SW 1271 (cell line): ENCODE results near the gene XRN1.
"Not testable (repeated sequence)": the region's sequence is repeated elsewhere in the genome, so short reads cannot be mapped to it uniquely, and the experiment has no call there.

Experiments
- DNase-seq, 2 experiments: peaks; one replicate each; lab custom pipeline; 2025; lab: John Stamatoyannopoulos, UW

XRN1 gene

DNA sequence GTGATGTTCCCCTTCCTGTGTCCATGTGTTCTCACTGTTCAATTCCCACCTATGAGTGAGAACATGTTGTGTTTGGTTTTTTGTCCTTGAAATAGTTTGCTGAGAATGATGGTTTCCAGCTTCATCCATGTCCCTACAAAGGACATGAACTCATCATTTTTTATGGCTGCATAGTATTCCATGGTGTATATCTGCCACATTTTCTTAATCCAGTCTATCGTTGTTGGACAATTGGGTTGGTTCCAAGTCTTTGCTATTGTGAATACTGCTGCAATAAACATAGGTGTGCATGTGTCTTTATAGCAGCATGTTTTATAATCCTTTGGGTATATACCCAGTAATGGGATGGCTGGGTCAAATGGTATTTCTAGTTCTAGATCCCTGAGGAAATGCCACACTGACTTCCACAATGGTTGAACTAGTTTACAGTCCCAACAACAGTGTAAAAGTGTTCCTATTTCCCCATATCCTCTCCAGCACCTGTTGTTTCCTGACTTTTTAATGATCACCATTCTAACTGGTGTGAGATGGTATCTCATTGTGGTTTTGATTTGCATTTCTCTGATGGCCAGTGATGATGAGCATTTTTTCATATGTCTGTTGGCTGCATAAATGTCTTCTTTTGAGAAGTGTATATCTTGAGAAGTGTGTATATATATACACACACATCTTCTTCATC is 123.4 kb downstream of the XRN1 start:
- not testable (repeated sequence) for DNase-seq

DNA sequence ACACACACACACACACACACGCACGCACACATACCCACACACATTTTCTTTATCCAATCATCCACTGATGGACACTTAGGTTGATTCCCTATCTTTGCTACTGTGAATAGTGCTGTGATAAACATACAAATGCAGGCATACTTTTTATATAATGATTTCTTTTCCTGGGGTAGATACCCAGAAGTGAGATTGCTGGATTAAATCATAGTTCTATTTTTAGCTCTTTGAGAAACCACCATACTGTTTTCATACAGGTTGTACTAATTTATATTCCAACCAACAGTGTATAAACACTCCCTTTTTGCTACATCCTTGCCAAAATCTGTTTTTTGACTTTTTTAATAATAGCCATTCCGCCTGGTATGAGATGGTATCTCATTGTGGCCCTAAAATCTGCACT is 127.9 kb downstream of the XRN1 start:
- DNase-seq, result no peak

DNA sequence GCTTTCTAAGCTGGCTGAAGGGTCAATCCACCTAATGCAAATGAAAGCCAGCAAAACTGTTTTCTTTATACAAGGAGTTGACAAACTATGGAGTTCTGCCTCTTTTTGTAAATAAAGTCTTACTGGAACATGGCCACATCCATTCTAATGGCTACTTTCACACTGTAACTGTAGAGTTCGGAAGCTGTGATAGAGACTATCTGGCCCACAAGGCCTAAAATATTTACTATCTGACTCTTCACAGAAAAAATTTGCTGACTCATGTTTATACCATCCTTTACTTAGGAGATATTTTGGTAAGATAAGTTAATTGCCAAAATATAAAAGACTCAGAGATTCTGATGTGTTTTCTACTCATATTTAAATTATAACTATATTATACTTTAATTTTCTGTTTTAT is 128.7 kb downstream of the XRN1 start:
- peak; percentile 9 to 51 for DNase-seq

DNA sequence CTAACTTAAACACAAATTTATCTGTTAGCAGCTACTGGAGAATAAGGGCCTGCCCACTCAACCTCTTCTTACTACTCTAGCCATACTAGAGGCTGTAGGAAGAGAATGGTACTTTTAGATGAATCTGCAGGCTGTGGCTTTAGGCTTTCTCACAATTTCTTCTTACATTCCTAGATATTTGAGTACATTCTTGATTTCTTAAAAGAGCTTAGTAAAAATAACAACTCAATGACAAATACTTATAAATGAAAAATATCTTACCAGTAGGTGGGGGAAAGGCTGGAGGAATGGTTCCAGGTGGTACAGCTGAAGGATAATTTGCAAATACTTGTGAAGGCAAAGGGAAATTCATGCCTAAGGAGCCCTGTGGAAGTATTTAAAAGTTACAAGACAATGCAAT is 129.5 kb downstream of the XRN1 start:
- no peak for DNase-seq

DNA sequence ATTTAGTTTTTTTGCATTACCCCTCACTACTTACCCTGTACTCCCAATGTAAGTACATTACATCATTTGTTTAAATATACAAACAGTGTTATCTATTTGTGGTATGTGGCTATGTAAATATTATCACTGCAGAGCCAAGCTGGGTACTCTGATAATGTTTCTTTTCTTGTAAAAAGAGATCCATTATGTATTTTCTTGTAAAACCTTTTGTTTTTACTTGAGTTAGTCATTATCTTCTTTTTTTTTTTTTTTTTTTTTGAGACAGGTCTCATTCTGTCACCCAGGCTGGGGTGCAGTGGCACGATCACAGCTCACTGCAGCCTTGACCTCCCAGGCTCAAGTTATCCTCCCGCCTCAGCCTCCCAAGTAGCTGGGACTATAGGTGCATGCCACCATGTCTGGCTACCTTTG is 131.9 kb downstream of the XRN1 start:
- DNase-seq, result not testable (repeated sequence)

DNA sequence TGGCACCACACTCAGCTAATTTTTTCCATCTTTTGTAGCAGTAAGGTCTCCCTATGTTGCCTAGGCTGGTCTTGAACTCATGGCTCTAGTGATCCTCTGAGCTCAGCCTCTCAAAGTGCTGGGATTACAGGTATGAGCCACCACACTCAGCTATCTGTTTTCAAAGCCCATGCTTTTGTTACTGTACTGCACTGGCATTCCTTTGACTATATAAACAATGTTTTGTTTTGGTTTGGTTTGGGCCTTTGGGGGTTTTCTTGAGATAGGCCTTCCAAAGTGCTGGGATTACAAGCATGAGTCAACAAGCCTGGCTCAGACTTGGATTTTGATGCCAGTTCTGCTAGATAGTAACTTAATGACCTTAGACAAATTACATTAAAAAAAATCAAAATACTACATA is 132.8 kb downstream of the XRN1 start:
- no peak for DNase-seq

DNA sequence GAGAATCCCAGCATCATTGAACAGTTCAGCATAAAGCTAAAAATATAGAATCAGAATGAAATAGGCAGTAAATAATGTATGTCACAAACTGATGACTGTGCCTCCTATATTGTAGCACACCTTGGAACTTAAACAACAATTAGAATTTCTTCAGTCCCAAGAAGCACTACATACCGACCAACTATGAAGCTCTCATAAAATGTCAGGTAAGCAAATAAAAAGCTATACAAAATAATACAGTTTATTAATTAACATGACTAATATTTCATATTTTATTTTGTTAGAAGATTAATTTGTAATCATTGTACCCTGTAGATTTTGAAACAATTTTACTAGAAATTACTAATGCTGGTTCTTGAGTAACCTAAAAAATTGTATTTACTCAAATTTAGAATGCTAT is 137.4 kb downstream of the XRN1 start:
- no peak for DNase-seq

DNA sequence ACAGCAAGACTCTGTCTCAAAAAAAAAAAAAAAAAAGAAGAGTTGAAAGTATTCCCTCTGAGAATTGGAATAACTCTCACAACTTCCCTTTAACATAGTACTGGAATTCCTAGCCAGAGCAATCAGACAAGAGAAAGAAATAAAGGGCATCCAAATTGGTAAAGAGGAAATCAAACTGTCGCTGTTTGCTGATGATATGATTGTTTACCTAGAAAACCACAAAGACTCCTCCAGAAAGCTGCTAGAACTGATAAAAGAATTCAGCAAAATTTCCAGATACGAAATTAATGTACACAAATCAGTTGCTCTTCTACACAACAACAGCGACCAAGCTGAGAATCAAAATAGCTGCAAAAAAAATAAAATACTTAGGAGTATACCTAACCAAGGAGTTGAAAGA is 145.0 kb downstream of the XRN1 start:
- not testable (repeated sequence) for DNase-seq

DNA sequence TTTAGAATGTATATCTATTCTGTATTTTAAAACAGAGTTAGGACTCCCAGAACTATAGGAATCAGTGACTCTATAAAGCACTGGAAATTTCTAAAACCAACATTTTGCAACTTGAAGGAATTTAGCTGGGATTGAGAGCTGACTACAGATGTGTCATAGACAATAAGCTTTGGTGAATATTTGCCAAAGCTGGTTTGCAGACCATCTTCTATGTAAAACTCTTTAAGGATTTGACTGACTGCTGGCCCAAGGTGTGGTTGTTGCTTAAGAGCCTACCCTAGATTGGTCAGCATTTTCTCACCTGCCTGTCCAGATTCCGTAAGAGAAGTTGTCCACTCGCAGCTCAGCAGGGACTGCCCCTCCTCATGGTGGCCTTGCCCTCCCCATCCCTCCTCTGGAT is 149.2 kb downstream of the XRN1 start:
- no peak for DNase-seq

DNA sequence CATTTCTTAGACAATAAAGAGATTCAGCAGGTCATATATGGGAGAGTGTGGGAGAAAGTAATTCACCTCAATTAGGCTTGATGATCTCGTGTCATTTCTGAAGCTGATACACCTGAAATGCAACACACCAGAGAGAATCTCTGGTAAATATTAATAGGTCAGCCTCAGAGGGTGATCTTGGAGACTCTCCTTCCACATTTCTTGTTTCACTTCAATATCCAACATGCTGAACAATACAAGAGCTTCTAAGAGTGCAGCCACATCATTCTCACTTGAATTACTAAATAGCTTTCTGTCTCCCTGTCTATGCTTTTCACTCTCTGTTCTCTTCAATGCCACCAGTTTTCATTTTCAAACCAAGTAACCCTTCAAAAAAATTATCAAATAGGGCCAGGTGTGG is 151.3 kb downstream of the XRN1 start:
- no peak for DNase-seq

DNA sequence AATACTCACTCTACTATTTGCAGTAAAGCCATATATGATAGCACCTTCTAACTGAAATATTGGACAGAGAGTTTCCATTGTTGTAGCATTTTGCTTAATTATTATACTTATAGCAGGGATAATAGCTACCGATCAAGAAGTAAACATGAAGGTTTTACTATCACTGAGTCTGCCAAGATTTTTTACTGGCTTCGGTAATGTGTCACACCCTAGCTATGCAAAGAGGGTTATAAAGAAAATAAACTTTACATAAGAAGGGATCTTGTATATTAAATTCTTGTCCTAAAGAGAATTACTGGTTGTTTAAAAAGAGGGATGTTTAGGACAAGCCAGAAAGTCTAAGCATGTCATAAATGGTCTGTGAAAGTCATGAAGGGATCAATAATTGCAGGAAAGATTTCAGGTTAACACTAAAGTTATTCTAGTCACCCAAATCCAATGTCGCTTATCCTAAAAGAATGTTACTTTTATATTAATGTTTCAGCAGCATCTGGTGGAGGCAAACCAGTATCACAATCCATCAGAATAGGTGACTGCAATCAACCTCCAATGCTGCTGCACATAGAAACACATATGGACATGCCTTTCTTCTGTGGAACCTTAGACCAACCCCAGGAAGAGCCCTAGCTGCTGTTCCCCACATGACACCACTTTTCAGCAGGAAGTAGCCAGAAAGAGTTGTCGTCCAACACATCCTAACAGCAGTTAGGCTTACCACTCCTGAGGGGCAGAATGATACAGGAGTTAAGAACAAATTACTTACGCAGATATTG is 159.8 kb downstream of the XRN1 start:
- no peak for DNase-seq

DNA sequence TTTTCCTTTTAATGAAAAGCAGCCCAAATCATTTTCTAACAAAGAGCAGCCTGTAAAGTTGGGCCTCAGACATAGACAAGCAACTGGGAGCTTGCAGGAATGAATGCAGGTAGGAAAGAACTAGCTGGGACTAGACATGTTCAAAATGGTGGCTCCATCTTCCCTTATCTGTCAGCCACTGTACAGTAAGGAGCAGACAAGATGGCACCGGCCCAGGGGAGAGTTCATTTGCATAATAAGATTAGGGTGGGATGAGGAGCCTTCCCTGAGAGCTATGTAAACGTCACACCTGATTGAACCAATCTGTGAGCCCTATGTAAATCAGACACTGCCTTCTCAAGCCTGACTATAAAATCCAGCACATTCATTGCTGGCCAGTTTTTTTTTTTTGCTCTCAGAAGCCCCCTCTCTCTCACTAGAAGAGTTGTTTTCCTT is 162.7 kb downstream of the XRN1 start:
- no peak for DNase-seq

DNA sequence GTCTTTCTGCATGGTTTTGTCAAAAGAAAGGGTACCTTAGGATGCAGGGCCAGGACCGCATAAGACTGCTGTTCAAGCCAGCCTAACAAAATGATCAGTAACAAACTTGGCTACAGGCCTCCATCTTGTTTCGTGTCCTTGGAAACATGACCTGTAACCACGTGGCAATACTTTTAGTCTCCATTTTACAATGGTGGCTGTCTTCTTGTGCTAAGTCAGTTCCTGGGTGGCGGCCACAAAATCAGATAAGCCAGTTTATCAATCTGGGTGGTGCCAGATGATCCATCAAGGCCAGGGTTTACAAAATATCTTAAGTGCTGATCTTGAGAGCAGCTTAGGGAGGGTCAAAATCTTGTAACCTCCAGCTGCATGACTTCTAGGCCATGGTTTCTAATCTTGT is 165.3 kb downstream of the XRN1 start:
- DNase-seq, result no peak

DNA sequence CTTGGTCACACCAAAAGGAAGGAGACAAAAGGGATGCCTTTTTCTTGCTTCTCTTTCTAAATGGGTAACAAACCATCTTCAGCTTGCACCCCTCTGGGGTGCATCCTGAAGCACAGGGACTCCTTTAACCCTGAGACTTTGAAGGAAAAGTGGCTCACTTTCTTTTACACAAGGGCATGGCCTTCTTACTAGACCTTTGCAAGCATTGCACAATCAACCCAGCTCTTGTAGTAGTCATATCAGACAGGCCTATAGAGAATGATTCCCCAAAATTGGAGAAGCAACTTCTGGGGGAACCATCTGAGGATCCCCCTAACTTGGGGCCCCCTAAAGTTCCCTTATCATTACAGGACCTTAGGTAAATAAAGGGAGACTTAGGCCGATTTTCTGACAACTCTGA is 166.4 kb downstream of the XRN1 start:
- no peak for DNase-seq

DNA sequence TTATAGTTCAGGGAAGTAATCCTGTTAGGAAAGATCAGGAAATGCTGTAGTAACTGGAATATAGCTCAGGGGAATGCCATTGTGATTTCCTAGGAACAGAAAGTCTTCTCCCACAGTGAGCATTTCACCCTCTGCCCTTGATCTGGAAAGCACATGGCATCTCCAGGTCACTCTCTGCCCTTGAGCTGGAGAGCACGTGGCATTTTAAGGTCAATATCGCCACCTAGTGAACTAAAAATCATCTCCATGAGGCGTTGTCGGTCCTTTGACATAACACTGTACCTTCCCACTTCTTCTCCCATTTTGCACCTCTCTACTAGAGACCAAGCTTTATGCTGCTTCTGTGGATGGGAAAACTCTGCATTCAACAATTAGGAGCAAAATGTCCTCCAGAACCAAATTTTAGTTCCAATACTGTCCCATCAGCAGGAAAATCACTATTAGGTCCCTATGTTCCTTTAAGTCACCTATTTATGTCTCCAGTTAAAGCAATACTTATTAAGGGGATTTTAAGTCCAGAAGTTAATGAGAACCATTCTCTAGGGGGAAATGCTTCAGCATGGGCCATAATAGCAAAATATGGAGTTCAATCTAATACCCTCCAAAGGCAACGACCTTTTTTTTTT is 167.8 kb downstream of the XRN1 start:
- peak; percentile 13 to 66 for DNase-seq

DNA sequence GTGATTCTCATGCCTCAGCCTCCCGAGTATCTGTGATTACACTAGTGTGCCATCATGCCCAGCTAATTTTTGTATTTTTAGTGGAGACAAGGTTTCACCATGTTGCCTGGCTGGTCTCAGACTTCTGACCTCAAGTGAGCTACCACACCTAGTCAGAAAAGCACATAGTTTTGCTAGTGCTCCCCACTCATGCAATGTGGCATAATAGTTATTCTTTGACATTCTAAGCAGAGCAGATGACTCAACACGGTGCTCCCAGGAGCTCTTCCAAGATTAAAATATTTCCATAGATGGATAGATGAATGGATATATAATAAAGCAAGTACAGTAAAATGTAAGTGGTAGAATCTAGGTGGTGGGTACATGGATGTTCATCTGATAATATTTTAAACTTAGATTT is 169.4 kb downstream of the XRN1 start:
- DNase-seq, result no peak

DNA sequence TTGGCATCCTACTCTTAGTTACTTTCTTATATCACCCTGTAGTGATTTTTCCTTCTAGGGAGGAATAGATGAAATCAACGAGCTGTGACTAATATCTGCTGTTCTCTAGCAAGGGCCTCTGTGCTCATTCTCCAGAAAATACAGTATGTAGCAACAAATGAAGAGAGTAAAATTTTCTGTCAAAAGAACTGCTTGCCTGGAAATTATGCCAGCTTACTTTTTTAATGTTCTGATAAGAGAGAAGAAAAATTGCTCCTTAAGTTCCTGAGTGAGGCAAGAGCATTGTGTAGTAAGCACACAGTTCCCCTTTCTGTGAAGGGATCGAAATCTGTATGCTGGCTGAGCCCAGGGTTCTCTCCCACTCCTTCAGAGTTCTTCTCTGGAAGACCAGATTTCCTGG is 171.1 kb downstream of the XRN1 start:
- DNase-seq, result no peak

DNA sequence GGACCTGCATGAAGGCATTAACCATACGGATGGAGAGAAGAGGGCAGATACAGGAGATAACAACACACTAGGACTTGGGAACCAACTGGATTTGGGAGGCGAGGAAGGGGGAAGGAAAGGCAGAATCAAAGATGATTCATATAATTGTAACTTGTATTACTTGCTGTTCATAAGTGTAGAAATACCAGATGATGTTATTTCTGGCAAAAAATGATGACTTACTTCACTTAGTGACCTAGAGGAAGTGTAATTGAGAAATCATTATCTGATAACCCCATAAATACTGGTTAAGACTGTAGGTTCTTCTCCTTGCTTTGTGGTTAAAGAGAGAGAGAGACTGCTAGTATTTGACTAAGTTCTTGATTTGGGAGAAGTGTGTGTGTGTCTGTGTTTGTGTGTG is 172.0 kb downstream of the XRN1 start:
- DNase-seq, result no peak

DNA sequence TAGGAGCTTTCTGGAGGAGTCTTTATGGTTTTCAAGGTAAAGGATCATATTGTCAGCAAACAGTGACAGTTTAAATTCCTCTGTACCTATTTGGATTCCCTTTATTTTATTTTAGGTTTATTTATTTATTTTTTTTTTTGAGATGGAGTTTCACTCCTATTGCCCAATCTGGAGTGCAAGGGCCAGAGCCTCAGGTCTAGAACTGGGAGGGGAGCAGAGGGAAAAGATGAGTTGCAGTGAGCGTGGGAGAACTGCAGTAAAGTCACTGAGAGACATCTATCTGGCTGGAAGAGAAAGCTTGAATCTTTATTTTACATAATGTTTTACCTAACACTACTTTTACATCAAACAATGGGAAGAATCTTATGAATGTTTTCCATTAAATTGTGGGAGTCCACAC is 172.9 kb downstream of the XRN1 start:
- DNase-seq, result no peak

DNA sequence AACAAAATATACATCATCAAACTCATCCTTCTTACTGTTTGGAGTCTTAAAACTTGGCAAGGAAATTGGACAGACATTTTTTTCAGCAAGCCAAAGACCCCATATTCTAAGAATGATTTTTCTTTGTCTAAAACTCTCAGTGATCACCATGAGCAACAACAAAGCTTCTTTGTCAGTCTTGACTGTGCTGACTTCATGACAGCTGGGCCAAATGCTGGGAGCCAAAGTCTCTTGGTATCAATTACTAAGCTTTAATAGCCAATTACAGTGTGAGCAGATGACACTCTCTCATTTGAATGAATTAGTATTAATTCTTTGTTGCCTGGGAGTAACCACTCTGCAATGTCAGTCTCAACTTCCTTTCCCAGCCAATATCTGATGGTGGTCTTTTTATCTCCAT is 174.3 kb downstream of the XRN1 start:
- no peak for DNase-seq

DNA sequence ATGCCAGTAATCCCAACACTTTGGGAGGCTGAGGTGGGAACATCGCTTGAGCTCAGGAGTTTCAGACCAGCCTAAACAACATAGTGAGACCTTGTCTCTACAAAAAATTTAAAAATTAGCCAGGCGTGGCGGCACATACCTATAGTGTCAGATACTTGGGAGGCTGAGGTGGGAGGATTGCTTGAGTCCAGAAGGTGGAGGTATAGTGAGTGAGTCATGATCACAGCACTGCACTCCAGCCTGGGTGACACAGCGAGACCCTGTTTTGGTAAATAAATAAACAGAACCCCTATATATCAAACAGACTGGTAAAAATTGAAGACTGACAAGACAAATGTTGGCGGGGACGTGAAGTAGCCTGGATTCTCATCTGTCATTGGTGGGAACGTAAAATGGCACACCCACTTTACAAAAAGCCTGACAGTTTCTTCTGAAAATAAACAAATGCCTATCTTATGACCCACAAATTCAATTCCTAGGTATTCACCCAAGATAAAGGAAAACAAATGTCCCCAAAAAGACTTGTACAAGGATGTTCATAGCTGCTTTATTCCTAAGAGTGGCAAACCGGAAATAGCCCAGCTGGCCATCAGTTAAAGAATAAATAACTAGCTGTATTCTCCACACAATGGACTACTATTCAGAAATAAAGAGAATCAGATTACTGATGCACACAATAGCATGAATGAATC is 175.5 kb downstream of the XRN1 start:
- DNase-seq, result no peak

DNA sequence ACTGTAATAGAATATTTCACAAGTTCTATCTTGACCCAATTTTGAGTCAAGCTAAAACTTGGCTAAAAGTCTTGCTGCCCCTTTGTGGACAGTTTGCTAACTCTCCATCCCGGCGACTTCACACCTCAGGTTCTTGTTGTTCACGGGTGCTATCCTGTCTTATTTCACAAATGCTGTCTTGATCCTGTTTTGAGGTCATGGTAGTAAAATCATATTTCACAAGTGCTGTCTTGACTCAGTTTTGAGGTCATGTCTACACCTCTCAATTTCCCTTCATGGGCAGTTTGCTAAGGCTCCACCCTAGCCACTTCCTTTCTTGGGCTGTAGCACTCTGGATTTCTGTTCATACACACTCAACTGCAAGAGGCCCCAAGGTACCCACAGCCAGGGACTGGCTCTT is 177.4 kb downstream of the XRN1 start:
- no peak for DNase-seq

DNA sequence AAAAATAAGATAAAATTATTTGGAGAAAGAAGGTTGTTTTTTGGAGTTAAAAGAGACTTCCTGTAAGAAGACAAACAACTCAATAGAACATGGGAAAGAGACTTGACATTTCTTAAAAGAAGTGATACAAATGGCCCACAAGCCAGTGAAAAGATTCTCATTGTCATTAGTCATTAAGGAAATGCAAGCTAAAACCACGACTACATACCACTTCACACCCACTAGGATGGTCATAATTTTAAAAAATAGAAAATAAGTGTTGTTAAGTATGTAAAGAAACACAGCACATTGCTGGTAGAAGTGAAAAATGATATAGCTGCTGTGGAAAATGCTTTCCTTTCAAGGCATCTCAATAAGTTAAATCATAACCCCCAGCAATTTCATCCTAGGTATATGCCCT is 178.1 kb downstream of the XRN1 start:
- DNase-seq, result no peak
